Stomach (tissue), 4 donors: ENCODE data around the gene RASGRP4.

Source experiments
- EP300 ChIP-seq: sonication (generic); formaldehyde crosslinking; IDR thresholded peaks from one replicate; pipeline ENCODE4 v1.6.1; 2017; ENCODE audit warnings: antibody characterized with exemption
- POLR2A ChIP-seq, 4 donors: fragments of 450-650 bp; IDR thresholded peaks; one replicate each; pipeline ENCODE4 v1.6.1; 2016; ENCODE audit warnings: antibody characterized with exemption in 4 of 4, control low read depth in 2 of 4, mild to moderate bottlenecking in 1 of 4, moderate library complexity in 1 of 4
- POLR2AphosphoS5 ChIP-seq, 3 donors: sonication (generic); formaldehyde crosslinking; IDR thresholded peaks; one replicate each; pipeline ENCODE4 v1.6.1; 2016; ENCODE audit warnings: antibody characterized with exemption in 3 of 3
- TF ChIP-seq, protein P1 (sequence below), 7 experiments: fragments of 450-650 bp in 4 of 7; fragments of 200-600 bp in 3 of 7; sonication (generic) in 3 of 7; IDR thresholded peaks; one replicate each; pipeline ENCODE4 v1.5.1; 2016 to 2019; ENCODE audit warnings: antibody characterized with exemption in 7 of 7, control low read depth in 2 of 7, mild to moderate bottlenecking in 1 of 7

DNA sequence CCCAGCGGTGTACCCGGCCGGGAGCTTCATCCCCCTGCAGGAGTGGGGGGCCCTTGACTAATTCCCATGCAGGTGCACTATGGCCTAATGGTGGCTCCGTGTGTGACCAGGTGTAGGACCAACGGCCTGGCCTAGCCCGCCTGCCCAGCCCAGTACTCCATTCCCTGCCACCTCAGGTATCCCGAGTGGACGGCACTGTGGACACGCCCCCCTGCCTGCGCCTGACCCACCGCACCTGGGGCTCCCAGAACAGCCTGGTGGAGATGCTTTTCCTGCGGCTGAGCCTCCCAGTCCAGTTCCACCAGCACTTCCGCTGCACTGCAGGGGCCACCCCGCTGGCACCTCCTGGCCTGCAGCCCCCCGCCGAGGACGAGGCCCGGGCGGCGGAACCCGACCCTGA, 47.2 kb upstream of the RASGRP4 start:
- TF ChIP-seq, protein P1, sequence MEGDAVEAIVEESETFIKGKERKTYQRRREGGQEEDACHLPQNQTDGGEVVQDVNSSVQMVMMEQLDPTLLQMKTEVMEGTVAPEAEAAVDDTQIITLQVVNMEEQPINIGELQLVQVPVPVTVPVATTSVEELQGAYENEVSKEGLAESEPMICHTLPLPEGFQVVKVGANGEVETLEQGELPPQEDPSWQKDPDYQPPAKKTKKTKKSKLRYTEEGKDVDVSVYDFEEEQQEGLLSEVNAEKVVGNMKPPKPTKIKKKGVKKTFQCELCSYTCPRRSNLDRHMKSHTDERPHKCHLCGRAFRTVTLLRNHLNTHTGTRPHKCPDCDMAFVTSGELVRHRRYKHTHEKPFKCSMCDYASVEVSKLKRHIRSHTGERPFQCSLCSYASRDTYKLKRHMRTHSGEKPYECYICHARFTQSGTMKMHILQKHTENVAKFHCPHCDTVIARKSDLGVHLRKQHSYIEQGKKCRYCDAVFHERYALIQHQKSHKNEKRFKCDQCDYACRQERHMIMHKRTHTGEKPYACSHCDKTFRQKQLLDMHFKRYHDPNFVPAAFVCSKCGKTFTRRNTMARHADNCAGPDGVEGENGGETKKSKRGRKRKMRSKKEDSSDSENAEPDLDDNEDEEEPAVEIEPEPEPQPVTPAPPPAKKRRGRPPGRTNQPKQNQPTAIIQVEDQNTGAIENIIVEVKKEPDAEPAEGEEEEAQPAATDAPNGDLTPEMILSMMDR (IDR thresholded peaks at IDR 0.05): no peak
- TF ChIP-seq EP300 (no peak), POLR2AphosphoS5 (IDR thresholded peaks at IDR 0.05) (no peak), POLR2A (IDR thresholded peaks at IDR 0.05) (no peak)
